Colonic mucosa (tissue), 4 donors: ENCODE data around the gene MED13L. TPM values are rescaled to one million over a fixed set of nuclear protein-coding genes. Genes with fewer than 3 reads are reported as not detected.

Source experiments
- DNase-seq: peaks from one replicate; pipeline ENCODE4 v3.0.0-alpha.2; 2020
- H3K27ac ChIP-seq: fragments of 200-600 bp; one replicate; pipeline ENCODE4 v1.8.0; 2021
- H3K27me3 ChIP-seq: fragments of 200-600 bp; one replicate; pipeline ENCODE4 v1.8.0; 2021
- H3K36me3 ChIP-seq: fragments of 200-600 bp; one replicate; pipeline ENCODE4 v1.8.0; 2021
- H3K4me1 ChIP-seq: fragments of 200-600 bp; one replicate; pipeline ENCODE4 v1.8.0; 2021; ENCODE audit warnings: mild to moderate bottlenecking
- H3K4me3 ChIP-seq: fragments of 200-600 bp; one replicate; pipeline ENCODE4 v1.8.0; 2021
- H3K9ac ChIP-seq, 2 donors: one replicate each; pipeline ENCODE4 v1.7.0; 2013; ENCODE audit warnings: control low read depth in 2 of 2, low read depth in 2 of 2, low read length in 2 of 2
- H3K9me3 ChIP-seq: fragments of 200-600 bp; one replicate; pipeline ENCODE4 v1.8.0; 2021
- CTCF ChIP-seq: fragments of 200-600 bp; IDR thresholded peaks from one replicate; pipeline ENCODE4 v1.8.0; 2022; ENCODE audit warnings: antibody characterized with exemption, mild to moderate bottlenecking
- intact Hi-C: fragments of 100-400 bp; cut with DNase I; formaldehyde crosslinking; loops from one replicate; pipeline ENCODE4 v1.14.1; 2022
- total RNA-seq, 2 donors: library from RNA; stranded (reverse); fragmentation: NEBNext Ultra II Directional in 1 of 2; extraction: Animal tissue kit (Norgen Biotek cat#: 25700) in 1 of 2; gene quantifications; one replicate each; pipeline ENCODE4 v1.2.1, GENCODE V29; 2021
- donor health status: healthy.
- donor health status: DM: no; HTN: no; CAD: no.
- donor health status: DM: no; HTN: no; CAD: no.

Gene MED13L
- total RNA-seq: 10 to 100 TPM; 73.8 to 92.6 TPM

DNA sequence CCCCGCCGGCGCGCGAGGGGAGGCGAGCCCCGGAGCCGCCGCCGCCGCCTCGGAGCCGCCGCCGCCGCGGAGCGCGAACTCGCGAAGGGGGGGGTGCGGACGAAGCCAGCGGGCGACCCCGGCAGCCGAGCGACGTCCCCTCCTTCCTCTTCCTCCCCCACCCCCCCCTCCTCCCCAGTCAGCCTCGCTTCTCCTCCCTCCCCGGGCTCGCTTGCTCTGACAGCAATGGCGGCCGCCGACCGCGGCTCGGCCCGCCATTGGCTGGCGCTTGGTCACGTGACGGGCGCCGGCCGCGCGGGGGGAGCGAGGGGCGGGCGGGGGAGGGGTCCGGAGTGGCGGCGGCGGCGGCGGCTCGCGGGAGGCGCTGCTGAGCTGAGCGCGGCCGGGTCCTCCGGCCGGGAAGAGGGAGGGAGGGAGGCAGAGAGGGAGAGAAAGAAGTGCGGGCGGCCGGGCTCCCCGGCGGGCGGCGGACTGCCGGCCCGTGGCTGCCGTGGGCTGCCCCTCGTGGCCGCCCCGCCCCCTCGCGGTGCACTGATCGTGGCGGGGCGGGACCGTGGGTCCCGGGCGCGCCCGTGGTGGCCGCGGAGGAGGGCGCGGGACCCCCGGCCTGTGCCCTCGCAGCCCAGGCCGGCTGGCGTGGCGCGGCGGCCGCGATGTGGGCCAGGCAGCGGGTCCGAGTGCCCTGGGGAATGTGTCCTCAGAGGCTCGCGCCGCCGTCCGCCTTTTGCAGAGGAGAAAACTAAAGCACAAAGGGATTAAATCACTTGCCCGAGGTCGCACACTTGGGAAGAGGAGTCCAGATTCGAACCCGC is at the start of gene MED13L:
TSS of gene MED13L (minus strand) at position 227 of the 812 bp plus-strand sequence. CDS start 562 bp downstream, outside the sequence.
- Histone ChIP-seq H3K9ac (peak within 1 kb of the TSS; percentile 52 to 84), H3K4me3 (peak within 1 kb of the TSS; percentile 60), H3K27ac (peak within 1 kb of the TSS; percentile 87), H3K27me3 (no peaks in the 10 kb centered on the region), H3K4me1 (peaks cover 6% of the 10 kb centered on the region), H3K36me3 (no peaks in the 10 kb centered on the region), H3K9me3 (no peaks in the 10 kb centered on the region)
- TF ChIP-seq CTCF: no peak
- intact Hi-C loops: loop anchor here (5.0 to 10.0 kb wide), 2 partner anchors 263 to 325 kb away; no protein-coding TSS in a partner anchor
- peak; percentile 84 for DNase-seq

DNA sequence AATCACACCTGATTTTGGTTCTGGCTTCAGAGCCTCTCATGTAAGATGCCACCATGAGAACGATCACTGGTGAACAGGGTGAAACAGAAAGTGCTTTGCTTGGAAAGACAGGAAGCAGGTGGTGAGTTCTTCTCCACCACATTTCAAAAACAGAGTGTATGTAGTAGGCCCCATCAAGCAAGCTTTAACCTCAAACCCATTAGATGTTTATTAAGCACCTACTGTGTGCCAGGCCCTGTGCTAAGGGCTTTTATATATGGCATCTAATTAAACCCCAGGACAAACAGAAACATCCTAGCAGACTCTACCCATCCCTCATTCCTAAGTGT is 47.8 kb upstream of the MED13L start:
- Histone ChIP-seq H3K4me1 (no peaks in the 10 kb centered on the region), H3K4me3 (no peak overlapping the region), H3K9ac (no peak overlapping the region), H3K27me3 (no peaks in the 10 kb centered on the region), H3K9me3 (no peaks in the 10 kb centered on the region), H3K27ac (peak overlapping the region; percentile 3), H3K36me3 (no peaks in the 10 kb centered on the region)
- no peak for TF ChIP-seq CTCF
- DNase-seq: no peak
- intact Hi-C loops: no loop called here

GRCh38 chr12:116324654-116325335 is 47.3 kb upstream of the MED13L start:
- Histone ChIP-seq H3K9ac (no peak overlapping the region), H3K36me3 (no peaks in the 10 kb centered on the region), H3K9me3 (no peaks in the 10 kb centered on the region), H3K4me1 (no peaks in the 10 kb centered on the region), H3K27ac (peak overlapping the region; percentile 3), H3K27me3 (no peaks in the 10 kb centered on the region), H3K4me3 (no peak overlapping the region)
- no peak for DNase-seq
- no peak for TF ChIP-seq CTCF
- intact Hi-C loops: no loop called here

DNA sequence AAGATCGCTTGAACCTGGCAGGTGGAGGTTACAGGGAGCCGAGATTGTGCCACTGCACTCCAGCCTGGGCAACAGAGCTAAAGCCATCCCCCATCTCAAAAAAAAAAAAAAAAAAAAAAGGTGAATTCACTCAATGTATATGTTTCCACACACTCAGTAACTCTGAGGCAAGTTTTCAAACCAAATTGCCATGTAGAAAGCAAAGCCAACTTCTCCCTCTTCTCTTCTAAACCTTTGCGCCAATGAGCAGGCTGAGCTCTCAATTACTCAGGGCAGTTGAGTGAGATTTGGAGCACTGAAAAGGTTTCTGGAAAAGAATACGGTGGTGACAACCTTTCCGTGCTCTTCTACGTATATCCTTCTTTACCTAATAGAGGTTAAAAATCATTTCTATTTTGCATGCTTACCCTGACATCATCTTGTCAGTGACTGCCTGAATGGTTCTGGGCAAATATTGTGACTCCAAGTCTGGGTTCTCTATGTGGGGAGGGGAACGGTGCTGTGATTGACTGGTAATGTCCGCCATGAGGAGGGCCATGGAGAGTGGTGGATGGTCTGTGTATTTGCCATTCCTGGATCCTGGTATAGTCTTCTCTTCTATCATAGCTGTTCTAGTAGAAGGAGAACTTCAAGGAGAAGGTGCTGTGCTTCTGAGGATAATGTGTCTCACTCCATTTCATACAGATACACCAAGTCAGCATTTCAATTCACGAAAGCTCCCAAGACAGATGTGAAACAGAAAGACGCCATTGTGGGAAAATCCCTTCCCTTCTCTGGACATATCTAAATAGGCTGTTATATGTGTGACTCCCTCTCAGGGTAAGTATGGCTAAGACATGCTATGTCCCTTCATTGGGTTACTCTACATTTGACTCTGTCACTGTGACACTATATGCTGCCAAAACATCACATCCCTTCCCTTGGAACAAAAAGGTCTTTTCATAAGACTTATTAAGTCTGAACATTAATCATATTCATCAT is 46.2 kb upstream of the MED13L start:
- no peak overlapping the region for H3K27ac ChIP-seq
- no peak overlapping the region for H3K9ac ChIP-seq
- no peak for TF ChIP-seq CTCF
- H3K36me3 ChIP-seq: no peaks in the 10 kb centered on the region
- H3K4me1 ChIP-seq: no peaks in the 10 kb centered on the region
- H3K4me3 ChIP-seq: no peak overlapping the region
- intact Hi-C loops: no loop called here
- H3K9me3 ChIP-seq: no peaks in the 10 kb centered on the region
- DNase-seq: no peak
- H3K27me3 ChIP-seq: no peaks in the 10 kb centered on the region

- no peak for DNase-seq
- Histone ChIP-seq H3K4me1 (no peaks in the 10 kb centered on the region), H3K27me3 (no peaks in the 10 kb centered on the region), H3K4me3 (no peak overlapping the region), H3K9ac (no peak overlapping the region), H3K9me3 (no peaks in the 10 kb centered on the region), H3K36me3 (no peaks in the 10 kb centered on the region), H3K27ac (no peak overlapping the region)
- intact Hi-C loops: no loop called here
- TF ChIP-seq CTCF: no peak
Measured at GRCh38 chr12:116321913-116322312, 44.4 kb upstream of the MED13L start.
